Astrocyte (in vitro differentiated cells and primary cell): ENCODE results near the gene C9orf50.

Experiments used
- EZH2 ChIP-seq: IDR thresholded peaks from 2 replicates; pipeline ENCODE4 v1.6.1; 2012; ENCODE audit warnings: mild to moderate bottlenecking, low read length, inconsistent platforms; ENCODE audit not compliant: insufficient read depth
- TF ChIP-seq, protein P1 (sequence below): IDR thresholded peaks from 2 replicates; pipeline ENCODE4 v1.5.1; 2011; ENCODE audit warnings: low read depth, mild to moderate bottlenecking, inconsistent platforms, low read length, moderate library complexity; ENCODE audit not compliant: insufficient read depth

DNA sequence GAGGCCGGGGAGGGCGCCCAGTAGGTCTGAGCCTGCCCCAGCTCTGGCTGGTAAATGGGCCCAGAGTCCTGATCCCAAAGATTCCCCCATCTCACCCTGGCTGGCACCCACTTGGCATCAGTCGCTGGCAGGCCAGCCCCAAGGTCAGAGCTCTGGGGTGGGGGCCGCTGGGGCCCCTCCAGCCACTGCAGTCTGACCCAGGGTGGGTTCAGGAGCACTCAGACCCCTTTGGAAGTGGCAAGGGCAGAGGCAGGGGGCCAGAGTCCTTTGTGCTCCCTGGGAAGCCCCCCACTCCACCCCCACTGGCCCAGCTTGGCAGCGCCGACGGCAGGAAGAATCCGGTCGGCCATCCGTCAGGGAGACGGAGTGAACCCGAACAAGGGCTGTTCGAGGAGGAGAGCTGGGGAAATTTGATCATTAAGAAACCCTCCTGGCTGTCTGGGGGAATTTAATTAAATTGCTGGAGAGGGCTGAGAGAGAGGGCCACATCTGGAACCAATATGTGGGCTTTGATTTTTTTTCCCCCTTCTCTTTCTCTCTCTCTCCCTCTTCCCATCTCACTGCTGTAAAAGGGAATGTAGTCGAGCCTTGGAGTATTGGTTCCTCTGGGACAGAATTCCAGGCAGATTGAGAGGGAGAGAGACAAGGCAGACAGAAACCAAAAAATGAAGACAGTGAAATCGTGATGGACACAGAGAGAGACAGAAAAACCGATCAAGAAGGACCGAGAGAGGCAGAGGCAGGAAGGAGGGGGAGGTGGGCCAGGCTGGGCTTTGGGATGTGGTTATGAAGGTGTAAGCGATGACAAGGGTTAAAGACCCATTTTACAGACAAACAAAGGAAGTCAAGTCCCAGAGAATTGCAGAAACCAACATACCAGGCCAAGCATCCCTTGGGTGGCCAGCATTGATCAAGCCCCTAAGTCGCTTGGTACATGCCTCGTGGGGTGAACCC is 29.1 kb upstream of the C9orf50 start:
- TF ChIP-seq, protein P1, sequence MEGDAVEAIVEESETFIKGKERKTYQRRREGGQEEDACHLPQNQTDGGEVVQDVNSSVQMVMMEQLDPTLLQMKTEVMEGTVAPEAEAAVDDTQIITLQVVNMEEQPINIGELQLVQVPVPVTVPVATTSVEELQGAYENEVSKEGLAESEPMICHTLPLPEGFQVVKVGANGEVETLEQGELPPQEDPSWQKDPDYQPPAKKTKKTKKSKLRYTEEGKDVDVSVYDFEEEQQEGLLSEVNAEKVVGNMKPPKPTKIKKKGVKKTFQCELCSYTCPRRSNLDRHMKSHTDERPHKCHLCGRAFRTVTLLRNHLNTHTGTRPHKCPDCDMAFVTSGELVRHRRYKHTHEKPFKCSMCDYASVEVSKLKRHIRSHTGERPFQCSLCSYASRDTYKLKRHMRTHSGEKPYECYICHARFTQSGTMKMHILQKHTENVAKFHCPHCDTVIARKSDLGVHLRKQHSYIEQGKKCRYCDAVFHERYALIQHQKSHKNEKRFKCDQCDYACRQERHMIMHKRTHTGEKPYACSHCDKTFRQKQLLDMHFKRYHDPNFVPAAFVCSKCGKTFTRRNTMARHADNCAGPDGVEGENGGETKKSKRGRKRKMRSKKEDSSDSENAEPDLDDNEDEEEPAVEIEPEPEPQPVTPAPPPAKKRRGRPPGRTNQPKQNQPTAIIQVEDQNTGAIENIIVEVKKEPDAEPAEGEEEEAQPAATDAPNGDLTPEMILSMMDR = no peak
- no peak for TF ChIP-seq EZH2
